Calu3 (cell line): ENCODE data around the gene USH2A. TPM values are rescaled to one million over a fixed set of nuclear protein-coding genes. Genes with fewer than 3 reads are reported as not detected.

ENCODE experiments used
- BruUV-seq: library from RNA; stranded (reverse); fragments of 400-500 nt; replicated peaks from 2 replicates; lab custom pipeline; 2021; lab: Mats Ljungman, UMichigan
- CTCF ChIA-PET: fragments of 300-600 bp; sonication (Branson Sonifier 250); formaldehyde crosslinking; loops from one replicate; lab custom pipeline; 2022; ENCODE audit warnings: antibody characterized with exemption; lab: Charles Lee
- DNase-seq: peaks from one replicate; pipeline ENCODE4 v3.0.0; 2022
- H3K27ac Mint-ChIP-seq: one replicate; pipeline ENCODE4 v1.8.0; 2022; ENCODE audit warnings: mixed read lengths; ENCODE audit not compliant: unreplicated experiment
- H3K27me3 Mint-ChIP-seq: one replicate; pipeline ENCODE4 v1.8.0; 2022; ENCODE audit warnings: mixed read lengths; ENCODE audit not compliant: unreplicated experiment
- H3K36me3 Mint-ChIP-seq: one replicate; pipeline ENCODE4 v1.8.0; 2022; ENCODE audit warnings: mild to moderate bottlenecking, moderate library complexity, mixed read lengths; ENCODE audit not compliant: insufficient read depth, unreplicated experiment
- H3K4me1 Mint-ChIP-seq: one replicate; pipeline ENCODE4 v1.8.0; 2022; ENCODE audit warnings: mild to moderate bottlenecking, low read depth, mixed read lengths; ENCODE audit not compliant: unreplicated experiment
- H3K4me3 Mint-ChIP-seq: one replicate; pipeline ENCODE4 v1.8.0; 2022; ENCODE audit warnings: mild to moderate bottlenecking, low read depth, moderate library complexity, mixed read lengths; ENCODE audit not compliant: unreplicated experiment
- H3K9me3 Mint-ChIP-seq: one replicate; pipeline ENCODE4 v1.8.0; 2022; ENCODE audit warnings: low read depth, mixed read lengths; ENCODE audit not compliant: unreplicated experiment
- CTCF ChIP-seq: fragments of 200-600 bp; IDR thresholded peaks from one replicate; pipeline ENCODE4 v1.8.0; 2022; ENCODE audit warnings: antibody characterized with exemption; ENCODE audit not compliant: unreplicated experiment
- intact Hi-C: fragments of 100-400 bp; cut with micrococcal nuclease; formaldehyde crosslinking; loops from one replicate; pipeline ENCODE4 v1.10.0; 2022; ENCODE audit not compliant: unreplicated experiment
- total RNA-seq: library from RNA; stranded (reverse); gene quantifications from 2 replicates; pipeline ENCODE4 v1.2.3, GENCODE V29; 2022

USH2A gene
- total RNA-seq, 1 experiment from 2014 or later = not detected

- BruUV-seq = no TSS peak
- CTCF ChIA-PET = no interaction called here
- TF ChIP-seq CTCF = no peak
- no peak for DNase-seq
- H3K4me3 Mint-ChIP-seq = no peak overlapping the region
- H3K4me1 Mint-ChIP-seq = no peaks in the 10 kb centered on the region
- H3K27me3 Mint-ChIP-seq = no peaks in the 10 kb centered on the region
- no peaks in the 10 kb centered on the region for H3K36me3 Mint-ChIP-seq
- H3K27ac Mint-ChIP-seq = no peak overlapping the region
- intact Hi-C loops = no loop called here
- peaks cover 5% of the 10 kb centered on the region for H3K9me3 Mint-ChIP-seq
Observed at GRCh38 chr1:215911406-215911968, 511.8 kb downstream of the USH2A start.

GRCh38 chr1:215905493-215906115 lies 517.6 kb downstream of the USH2A start:
- intact Hi-C loops = no loop called here
- Mint-ChIP-seq H3K9me3 (no peaks in the 10 kb centered on the region), H3K27ac (no peak overlapping the region), H3K4me3 (no peak overlapping the region), H3K4me1 (no peaks in the 10 kb centered on the region), H3K27me3 (no peaks in the 10 kb centered on the region), H3K36me3 (no peaks in the 10 kb centered on the region)
- DNase-seq = no peak
- no TSS peak for BruUV-seq
- CTCF ChIA-PET = no interaction called here
- no peak for TF ChIP-seq CTCF

GRCh38 chr1:215900684-215901083 lies 522.6 kb downstream of the USH2A start:
- Mint-ChIP-seq H3K27me3 (no peaks in the 10 kb centered on the region), H3K27ac (no peak overlapping the region), H3K4me3 (no peak overlapping the region), H3K36me3 (no peaks in the 10 kb centered on the region), H3K4me1 (no peaks in the 10 kb centered on the region), H3K9me3 (no peaks in the 10 kb centered on the region)
- intact Hi-C loops = no loop called here
- CTCF ChIA-PET = no interaction called here
- no peak for DNase-seq
- TF ChIP-seq CTCF = no peak
- BruUV-seq = no TSS peak

- CTCF ChIA-PET = no interaction called here
Observed at GRCh38 chr1:215899901-215900300, 523.3 kb downstream of the USH2A start.

More at GRCh38 chr1:215899901-215900300, 523.3 kb downstream of the USH2A start:
- TF ChIP-seq CTCF = no peak
- no peak overlapping the region for H3K4me3 Mint-ChIP-seq
- no peak overlapping the region for H3K27ac Mint-ChIP-seq
- no peaks in the 10 kb centered on the region for H3K9me3 Mint-ChIP-seq
- no peak for DNase-seq
- intact Hi-C loops = no loop called here
- H3K4me1 Mint-ChIP-seq = no peaks in the 10 kb centered on the region
- no TSS peak for BruUV-seq
- H3K27me3 Mint-ChIP-seq = no peaks in the 10 kb centered on the region
- H3K36me3 Mint-ChIP-seq = no peaks in the 10 kb centered on the region
